SK-N-SH (cell line): ENCODE results near the gene CNTNAP5. TPM values are rescaled to one million over a fixed set of nuclear protein-coding genes. Genes with fewer than 3 reads are reported as not detected.

Experiments used
- CTCF ChIA-PET: fragments of 300-600, 350-600 bp; formaldehyde crosslinking; extraction: SDS; loops from one replicate; lab custom pipeline; 2021; lab: Yijun Ruan, JAX
- POLR2A ChIA-PET: fragments of 350-600 bp; sonication (Branson Sonifier 250); formaldehyde crosslinking; extraction: SDS; loops from one replicate; lab custom pipeline; 2020; ENCODE audit warnings: antibody characterized with exemption, inconsistent platforms; lab: Yijun Ruan, JAX
- DNase-seq: peaks from one replicate; pipeline ENCODE4 v3.0.0; 2012
- H2AFZ ChIP-seq: fragments of 200-600 bp; sonication (generic); 2 replicates; pipeline ENCODE4 v1.8.1; 2016; ENCODE audit warnings: antibody characterized with exemption, mild to moderate bottlenecking, low read depth
- H3F3A ChIP-seq: fragments of 200-600 bp; sonication (generic); replicated peaks from 2 replicates; pipeline ENCODE3; 2016; ENCODE audit warnings: antibody characterized with exemption, mild to moderate bottlenecking; ENCODE audit not compliant: insufficient read depth
- H3K27ac ChIP-seq, 2 experiments: fragments of 200-500 bp in 1 of 2; fragments of 200-600 bp in 1 of 2; sonication (Bioruptor generic) in 1 of 2; sonication (generic), shearing (Covaris generic) in 1 of 2; 2 replicates each; pipeline versions ENCODE4 v1.5.1 to v1.6.1; 2014 to 2016; ENCODE audit warnings: low read depth in 2 of 2, inconsistent platforms in 1 of 2, low read length in 1 of 2, mild to moderate bottlenecking in 1 of 2, mixed read lengths in 1 of 2
- H3K27me3 ChIP-seq: fragments of 200-600 bp; sonication (generic), shearing (Covaris generic); 2 replicates; pipeline ENCODE4 v1.6.1; 2016; ENCODE audit warnings: mixed run types; ENCODE audit not compliant: insufficient read depth
- H3K36me3 ChIP-seq, 2 experiments: fragments of 200-500 bp in 1 of 2; fragments of 200-600 bp in 1 of 2; sonication (Bioruptor generic) in 1 of 2; sonication (generic) in 1 of 2; replicated peaks in 1 of 2; 2 replicates each; pipeline versions ENCODE3 to v1.5.1; 2014 to 2016; ENCODE audit warnings: low read length in 1 of 2, mild to moderate bottlenecking in 1 of 2; ENCODE audit not compliant: insufficient read depth in 2 of 2, control insufficient read depth in 1 of 2
- H3K4me1 ChIP-seq, 2 experiments: fragments of 200-500 bp in 1 of 2; fragments of 200-600 bp in 1 of 2; sonication (Bioruptor generic) in 1 of 2; sonication (generic), shearing (Covaris generic) in 1 of 2; 2 replicates each; pipeline versions ENCODE4 v1.5.1 to v1.6.1; 2014 to 2016; ENCODE audit warnings: low read depth in 1 of 2, low read length in 1 of 2, mixed run types in 1 of 2; ENCODE audit not compliant: insufficient read depth in 2 of 2, control insufficient read depth in 1 of 2
- H3K4me2 ChIP-seq: fragments of 200-600 bp; sonication (generic), shearing (Covaris generic); 2 replicates; pipeline ENCODE4 v1.6.1; 2017; ENCODE audit warnings: mixed run types
- H3K4me3 ChIP-seq, 2 experiments: fragments of 200-500 bp in 1 of 2; fragments of 200-600 bp in 1 of 2; sonication (Bioruptor generic) in 1 of 2; sonication (generic), shearing (Covaris generic) in 1 of 2; 2 replicates each; pipeline versions ENCODE4 v1.5.1 to v1.8.1; 2014 to 2016; ENCODE audit warnings: low read depth in 2 of 2, inconsistent platforms in 1 of 2, low read length in 1 of 2, mild to moderate bottlenecking in 1 of 2, mixed read lengths in 1 of 2, moderate library complexity in 1 of 2
- H3K79me2 ChIP-seq: fragments of 200-600 bp; sonication (generic); 2 replicates; pipeline ENCODE4 v1.8.1; 2017; ENCODE audit warnings: mild to moderate bottlenecking; ENCODE audit not compliant: insufficient read depth
- H3K9ac ChIP-seq: fragments of 200-600 bp; sonication (generic); 2 replicates; pipeline ENCODE4 v1.6.1; 2017; ENCODE audit warnings: mixed run types
- H3K9me2 ChIP-seq: fragments of 200-600 bp; sonication (generic); 2 replicates; pipeline ENCODE4 v1.6.1; 2017; ENCODE audit warnings: mixed run types
- H3K9me3 ChIP-seq: fragments of 200-600 bp; sonication (generic); 2 replicates; pipeline ENCODE4 v1.6.1; 2017; ENCODE audit warnings: mixed run types, mild to moderate bottlenecking, moderate library complexity
- H4K20me1 ChIP-seq: fragments of 200-600 bp; sonication (generic); 2 replicates; pipeline ENCODE4 v1.6.1; 2017; ENCODE audit warnings: mild to moderate bottlenecking, mixed run types; ENCODE audit not compliant: insufficient read depth
- EP300 ChIP-seq, 2 experiments: IDR thresholded peaks; 2 replicates each; pipeline versions ENCODE4 v1.4.0 to v1.6.1; 2012; ENCODE audit warnings: borderline replicate concordance in 1 of 2, low read depth in 1 of 2, low read length in 1 of 2
- FOXJ3 ChIP-seq: sonication (generic); formaldehyde crosslinking; IDR thresholded peaks from 2 replicates; pipeline ENCODE4 v1.5.1; 2020; ENCODE audit warnings: mild to moderate bottlenecking, missing genetic modification reagents
- GABPA ChIP-seq: IDR thresholded peaks from 2 replicates; pipeline ENCODE4 v1.4.0; 2012; ENCODE audit warnings: low read depth, mild to moderate bottlenecking
- TEAD4 ChIP-seq: IDR thresholded peaks from 2 replicates; pipeline ENCODE4 v1.4.0; 2012; ENCODE audit warnings: mild to moderate bottlenecking, borderline replicate concordance; ENCODE audit not compliant: insufficient read depth
- USF1 ChIP-seq: IDR thresholded peaks from 2 replicates; pipeline ENCODE4 v1.4.0; 2012; ENCODE audit warnings: low read depth, borderline replicate concordance
- WGBS: methylation state at CpG from one replicate; pipeline ENCODE4 v1.1.6; 2017; ENCODE audit warnings: low lambda C conversion rate; 5-methylcytosine and 5-hydroxymethylcytosine counted together
- polyA plus RNA-seq, 3 experiments: library from polyadenylated mRNA; depleted of rRNA; stranded (reverse); fragments of >200 nt; gene quantifications; 2 replicates each; pipeline ENCODE4 v1.2.3, GENCODE V29; 2012
- TF ChIP-seq, protein P1 (sequence below): IDR thresholded peaks from 2 replicates; pipeline ENCODE4; 2012
- TF ChIP-seq, protein P2 (sequence below): IDR thresholded peaks from 2 replicates; pipeline ENCODE4 v1.6.1; 2012; ENCODE audit warnings: mild to moderate bottlenecking, low read depth, low read length, moderate library complexity

Gene CNTNAP5
- polyA plus RNA-seq, 1 of the 3 experiments (the other 2 are of a cell fraction): 0.08 TPM

GRCh38 chr2:124482551-124482950 lies 457.5 kb downstream of the CNTNAP5 start:
- H3K9ac ChIP-seq: no peak overlapping the region
- no peaks in the 10 kb centered on the region for H3K9me2 ChIP-seq
- H3K4me3 ChIP-seq: no peak overlapping the region
- H3F3A ChIP-seq: no peaks in the 10 kb centered on the region
- H3K79me2 ChIP-seq: no peaks in the 10 kb centered on the region
- H3K36me3 ChIP-seq: no peaks in the 10 kb centered on the region
- H3K9me3 ChIP-seq: no peaks in the 10 kb centered on the region
- H3K4me2 ChIP-seq: no peak overlapping the region
- no peak overlapping the region for H3K27ac ChIP-seq
- no peaks in the 10 kb centered on the region for H4K20me1 ChIP-seq
- POLR2A ChIA-PET: no interaction called here
- no peaks in the 10 kb centered on the region for H3K4me1 ChIP-seq
- no peak for DNase-seq
- TF ChIP-seq EP300 (IDR thresholded peaks at IDR 0.05; ENCODE audit: borderline replicate concordance in 1 of 2, low read depth in 1 of 2, low read length in 1 of 2) (no peak), FOXJ3 (no peak)
- TF ChIP-seq, protein P1, sequence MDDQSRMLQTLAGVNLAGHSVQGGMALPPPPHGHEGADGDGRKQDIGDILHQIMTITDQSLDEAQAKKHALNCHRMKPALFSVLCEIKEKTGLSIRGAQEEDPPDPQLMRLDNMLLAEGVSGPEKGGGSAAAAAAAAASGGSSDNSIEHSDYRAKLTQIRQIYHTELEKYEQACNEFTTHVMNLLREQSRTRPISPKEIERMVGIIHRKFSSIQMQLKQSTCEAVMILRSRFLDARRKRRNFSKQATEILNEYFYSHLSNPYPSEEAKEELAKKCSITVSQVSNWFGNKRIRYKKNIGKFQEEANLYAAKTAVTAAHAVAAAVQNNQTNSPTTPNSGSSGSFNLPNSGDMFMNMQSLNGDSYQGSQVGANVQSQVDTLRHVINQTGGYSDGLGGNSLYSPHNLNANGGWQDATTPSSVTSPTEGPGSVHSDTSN: no peak
- no peaks in the 10 kb centered on the region for H3K27me3 ChIP-seq
- no peak overlapping the region for H2AFZ ChIP-seq
- 37% methylated on average over 6 of the region's 6 CpGs for WGBS
- CTCF ChIA-PET: no interaction called here

DNA sequence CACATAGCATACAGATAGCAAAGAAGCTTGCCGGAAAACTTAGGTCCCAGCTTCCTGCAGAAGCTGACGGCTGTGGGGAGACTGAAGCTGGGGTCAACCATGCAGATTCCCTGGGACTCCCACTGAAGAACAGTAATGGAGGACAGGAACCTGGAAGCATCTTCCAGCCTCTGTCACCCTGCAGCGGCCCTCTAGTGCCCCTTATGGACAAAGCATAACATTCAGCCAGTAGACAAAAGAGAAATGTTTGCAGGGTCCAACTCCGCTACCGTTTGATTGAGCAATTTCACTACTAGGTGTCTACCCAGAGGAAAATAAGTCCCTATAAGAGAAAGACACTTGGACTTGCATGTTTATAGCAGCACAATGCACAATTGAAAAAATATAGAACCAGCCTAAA lies 460.6 kb downstream of the CNTNAP5 start:
- Histone ChIP-seq H4K20me1 (no peaks in the 10 kb centered on the region), H3K9me2 (no peaks in the 10 kb centered on the region), H3K4me2 (no peak overlapping the region), H3K36me3 (no peaks in the 10 kb centered on the region), H3K27ac (no peak overlapping the region), H2AFZ (no peak overlapping the region), H3K9me3 (no peaks in the 10 kb centered on the region), H3K79me2 (no peaks in the 10 kb centered on the region), H3K9ac (no peak overlapping the region), H3K4me3 (no peak overlapping the region), H3F3A (no peaks in the 10 kb centered on the region), H3K4me1 (no peaks in the 10 kb centered on the region), H3K27me3 (no peaks in the 10 kb centered on the region)
- CTCF ChIA-PET: no interaction called here
- POLR2A ChIA-PET: no interaction called here
- WGBS: 51% methylated on average over 5 of the region's 5 CpGs
- TF ChIP-seq TEAD4 (no peak), USF1 (no peak), GABPA (no peak)
- TF ChIP-seq, protein P2, sequence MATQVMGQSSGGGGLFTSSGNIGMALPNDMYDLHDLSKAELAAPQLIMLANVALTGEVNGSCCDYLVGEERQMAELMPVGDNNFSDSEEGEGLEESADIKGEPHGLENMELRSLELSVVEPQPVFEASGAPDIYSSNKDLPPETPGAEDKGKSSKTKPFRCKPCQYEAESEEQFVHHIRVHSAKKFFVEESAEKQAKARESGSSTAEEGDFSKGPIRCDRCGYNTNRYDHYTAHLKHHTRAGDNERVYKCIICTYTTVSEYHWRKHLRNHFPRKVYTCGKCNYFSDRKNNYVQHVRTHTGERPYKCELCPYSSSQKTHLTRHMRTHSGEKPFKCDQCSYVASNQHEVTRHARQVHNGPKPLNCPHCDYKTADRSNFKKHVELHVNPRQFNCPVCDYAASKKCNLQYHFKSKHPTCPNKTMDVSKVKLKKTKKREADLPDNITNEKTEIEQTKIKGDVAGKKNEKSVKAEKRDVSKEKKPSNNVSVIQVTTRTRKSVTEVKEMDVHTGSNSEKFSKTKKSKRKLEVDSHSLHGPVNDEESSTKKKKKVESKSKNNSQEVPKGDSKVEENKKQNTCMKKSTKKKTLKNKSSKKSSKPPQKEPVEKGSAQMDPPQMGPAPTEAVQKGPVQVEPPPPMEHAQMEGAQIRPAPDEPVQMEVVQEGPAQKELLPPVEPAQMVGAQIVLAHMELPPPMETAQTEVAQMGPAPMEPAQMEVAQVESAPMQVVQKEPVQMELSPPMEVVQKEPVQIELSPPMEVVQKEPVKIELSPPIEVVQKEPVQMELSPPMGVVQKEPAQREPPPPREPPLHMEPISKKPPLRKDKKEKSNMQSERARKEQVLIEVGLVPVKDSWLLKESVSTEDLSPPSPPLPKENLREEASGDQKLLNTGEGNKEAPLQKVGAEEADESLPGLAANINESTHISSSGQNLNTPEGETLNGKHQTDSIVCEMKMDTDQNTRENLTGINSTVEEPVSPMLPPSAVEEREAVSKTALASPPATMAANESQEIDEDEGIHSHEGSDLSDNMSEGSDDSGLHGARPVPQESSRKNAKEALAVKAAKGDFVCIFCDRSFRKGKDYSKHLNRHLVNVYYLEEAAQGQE: no peak
- no peak for DNase-seq
